Gastroesophageal sphincter (tissue), 4 donors: ENCODE data around the gene ARHGEF6. TPM values are rescaled to one million over a fixed set of nuclear protein-coding genes. Genes with fewer than 3 reads are reported as not detected.

Experiments used
- ATAC-seq: fragments of 150-250 bp; one replicate; pipeline ENCODE4 v1.9.1; 2016; ENCODE audit warnings: mild to moderate bottlenecking, moderate library complexity
- H3K27ac ChIP-seq, 4 donors: fragments of 200-600 bp; sonication (generic) in 3 of 4; 1 replicate in 3 of 4; 2 replicates in 1 of 4; pipeline ENCODE4 v1.5.1; 2016 to 2019
- H3K27me3 ChIP-seq: fragments of 200-600 bp; sonication (generic); one replicate; pipeline ENCODE4 v1.5.1; 2019
- H3K36me3 ChIP-seq, 2 donors: fragments of 200-600 bp; sonication (generic); one replicate each; pipeline ENCODE4 v1.5.1; 2019; ENCODE audit warnings: control low read depth in 1 of 2
- H3K4me1 ChIP-seq, 3 donors: fragments of 200-600 bp; sonication (generic); 1 replicate in 2 of 3; 2 replicates in 1 of 3; pipeline ENCODE4 v1.5.1; 2016 to 2019; ENCODE audit warnings: control low read depth in 2 of 3
- H3K4me3 ChIP-seq, 2 donors: fragments of 200-600 bp; sonication (generic); one replicate each; pipeline ENCODE4 v1.5.1; 2019; ENCODE audit warnings: mild to moderate bottlenecking in 1 of 2, moderate library complexity in 1 of 2
- H3K9me3 ChIP-seq, 3 donors: fragments of 200-600 bp; sonication (generic); one replicate each; pipeline ENCODE4 v1.5.1; 2017 to 2019; ENCODE audit warnings: control low read depth in 2 of 3
- CTCF ChIP-seq, 4 experiments: fragments of 200-600 bp in 2 of 4; fragments of 450-650 bp in 2 of 4; sonication (generic) in 1 of 4; IDR thresholded peaks; one replicate each; pipeline ENCODE4 v1.5.1; 2017 to 2019; ENCODE audit warnings: antibody characterized with exemption in 4 of 4, mild to moderate bottlenecking in 2 of 4, moderate library complexity in 2 of 4
- EP300 ChIP-seq: sonication (generic); formaldehyde crosslinking; IDR thresholded peaks from one replicate; pipeline ENCODE4 v1.6.1; 2017; ENCODE audit warnings: antibody characterized with exemption, mild to moderate bottlenecking
- POLR2A ChIP-seq, 2 donors: fragments of 450-650 bp; IDR thresholded peaks; one replicate each; pipeline ENCODE4 v1.6.1; 2017; ENCODE audit warnings: antibody characterized with exemption in 2 of 2, mild to moderate bottlenecking in 2 of 2, moderate library complexity in 1 of 2
- POLR2AphosphoS5 ChIP-seq: sonication (generic); formaldehyde crosslinking; IDR thresholded peaks from one replicate; pipeline ENCODE4 v1.6.1; 2017; ENCODE audit warnings: antibody characterized with exemption
- WGBS, 2 donors: methylation state at CpG; one replicate each; pipeline ENCODE4 v1.1.5; 2018; ENCODE audit warnings: low coverage in 1 of 2; 5-methylcytosine and 5-hydroxymethylcytosine counted together
- total RNA-seq, 4 donors: library from RNA; depleted of rRNA; stranded (reverse); fragments of >200 nt; gene quantifications; one replicate each; pipeline ENCODE4 v1.1.0, GENCODE V29; 2016

Gene ARHGEF6
- total RNA-seq, 4 donors from 2014 or later: 14.2 to 18.5 (median 16.3) TPM

- no peak for ATAC-seq
- no peaks in the 10 kb centered on the region for H3K9me3 ChIP-seq
- H3K4me1 ChIP-seq: no peaks in the 10 kb centered on the region
- H3K27ac ChIP-seq: no peak overlapping the region
- H3K36me3 ChIP-seq: peaks cover 0 to 45% of the 10 kb centered on the region in 2 donors
- H3K4me3 ChIP-seq: no peak overlapping the region
- H3K27me3 ChIP-seq: no peaks in the 10 kb centered on the region
- TF ChIP-seq POLR2A (IDR thresholded peaks at IDR 0.05) (no peak), CTCF (IDR thresholded peaks at IDR 0.05) (no peak), POLR2AphosphoS5 (no peak), EP300 (no peak)
- 68 to 92% methylated on average over 2 to 4 of the region's 5 CpGs for WGBS, 2 donors
Measured at GRCh38 chrX:136674270-136674985, 106.3 kb downstream of the ARHGEF6 start.

GRCh38 chrX:136671006-136671610 lies 109.6 kb downstream of the ARHGEF6 start:
- WGBS, 2 donors: 69 to 82% methylated on average over 2 to 3 of the region's 3 CpGs
- H3K27me3 ChIP-seq: no peaks in the 10 kb centered on the region
- H3K27ac ChIP-seq: no peak overlapping the region
- H3K4me3 ChIP-seq: no peak overlapping the region
- H3K9me3 ChIP-seq: no peaks in the 10 kb centered on the region
- TF ChIP-seq EP300 (no peak), POLR2A (IDR thresholded peaks at IDR 0.05) (no peak), CTCF (IDR thresholded peaks at IDR 0.05) (no peak), POLR2AphosphoS5 (no peak)
- H3K36me3 ChIP-seq: peaks cover 0 to 72% of the 10 kb centered on the region in 2 donors
- no peaks in the 10 kb centered on the region for H3K4me1 ChIP-seq
- ATAC-seq: no peak

- H3K36me3 ChIP-seq: peaks cover 0 to 77% of the 10 kb centered on the region in 2 donors
- ATAC-seq: no peak
- no peaks in the 10 kb centered on the region for H3K27me3 ChIP-seq
- H3K9me3 ChIP-seq: peaks cover 0 to 11% (median 0%) of the 10 kb centered on the region in 3 donors
- no peak overlapping the region for H3K4me3 ChIP-seq
- 79 to 85% methylated on average over 3 to 10 of the region's 10 CpGs for WGBS, 2 donors
- H3K27ac ChIP-seq: no peak overlapping the region
- TF ChIP-seq EP300 (no peak), CTCF (IDR thresholded peaks at IDR 0.05) (no peak), POLR2AphosphoS5 (no peak), POLR2A (IDR thresholded peaks at IDR 0.05) (no peak)
- no peaks in the 10 kb centered on the region for H3K4me1 ChIP-seq
Measured at GRCh38 chrX:136667446-136668168, 113.1 kb downstream of the ARHGEF6 start.

GRCh38 chrX:136666088-136666487 lies 114.6 kb downstream of the ARHGEF6 start:
- Histone ChIP-seq H3K27ac (no peak overlapping the region), H3K36me3 (peaks cover 0 to 63% of the 10 kb centered on the region in 2 donors), H3K27me3 (no peaks in the 10 kb centered on the region), H3K4me3 (no peak overlapping the region), H3K9me3 (peaks cover 0 to 11% (median 0%) of the 10 kb centered on the region in 3 donors), H3K4me1 (no peaks in the 10 kb centered on the region)
- TF ChIP-seq EP300: no peak
- TF ChIP-seq CTCF (IDR thresholded peaks at IDR 0.05): no peak
- no peak for TF ChIP-seq POLR2AphosphoS5
- no peak for TF ChIP-seq POLR2A (IDR thresholded peaks at IDR 0.05)
- no peak for ATAC-seq
- 30 to 100% methylated on average over 1 of the region's 1 CpG for WGBS, 2 donors
